Measurements from ENCODE around the gene SH3RF3. TPM values are rescaled to one million over a fixed set of nuclear protein-coding genes. Genes with fewer than 3 reads are reported as not detected.

The SH3RF3 gene
- polyA plus RNA-seq, 1 donor (not counting 4 experiments of a cell fraction or from before 2014, with no cell fraction given) = 0.08 TPM

GRCh38 chr2:109407276-109408042, 278.5 kb downstream of the SH3RF3 start:
- Histone ChIP-seq H3K4me3 (ENCODE audit: control insufficient read depth in 2 of 3, extremely low read depth in 1 of 3, insufficient read depth in 2 of 3, low read depth in 1 of 3, low read length in 3 of 3) (no peak overlapping the region), H3K9ac (ENCODE audit: control insufficient read depth, extremely low read depth, insufficient read depth, low read length) (no peak overlapping the region), H3K27me3 (ENCODE audit: control insufficient read depth, extremely low read depth, insufficient read depth, low read length) (peaks cover 10% of the 10 kb centered on the region), H3K79me2 (ENCODE audit: control insufficient read depth, insufficient read depth, low read length) (no peaks in the 10 kb centered on the region), H3K36me3 (ENCODE audit: control insufficient read depth in 2 of 2, extremely low read depth in 1 of 2, insufficient read depth in 2 of 2, low read length in 2 of 2) (no peaks in the 10 kb centered on the region), H2AFZ (ENCODE audit: control insufficient read depth, low read length) (no peak overlapping the region), H4K20me1 (ENCODE audit: control insufficient read depth, extremely low read depth, insufficient read depth, low read length) (no peaks in the 10 kb centered on the region), H3K27ac (ENCODE audit: control insufficient read depth, insufficient read depth, low read length) (no peak overlapping the region), H3K9me1 (ENCODE audit: control insufficient read depth, extremely low read depth, insufficient read depth, low read length) (no peaks in the 10 kb centered on the region), H3K4me2 (ENCODE audit: control insufficient read depth, extremely low read depth, insufficient read depth, low read depth, low read length) (peak overlapping the region; percentile 36), H3K4me1 (ENCODE audit: control insufficient read depth, extremely low read depth, insufficient read depth, low read length) (peaks cover 42% of the 10 kb centered on the region), H3K9me3 (ENCODE audit: control insufficient read depth, low read depth, low read length) (no peaks in the 10 kb centered on the region)
- DNase-seq (ENCODE audit: low read depth, low spot score) (peak; percentile 7), FAIRE-seq (peak; percentile 46)
- no peak for TF ChIP-seq CTCF (optimal IDR thresholded peaks at IDR 0.05 in 1 of 3, IDR thresholded peaks at IDR 0.05 in 1 of 3, conservative IDR thresholded peaks at IDR 0.05 in 1 of 3; ENCODE audit: extremely low read depth in 1 of 3, insufficient read depth in 2 of 3, low read length in 3 of 3)
- no peak for TF ChIP-seq EZH2 (IDR thresholded peaks at IDR 0.05; ENCODE audit: low read length)
- dilution Hi-C loops (cut with MboI; ENCODE audit: extremely low pct_ligation_motif_present, low sequenced_read_pairs) = no loop called here

GRCh38 chr2:109408043-109408335, 279.0 kb downstream of the SH3RF3 start:
- Histone ChIP-seq H3K9me1 (ENCODE audit: control insufficient read depth, extremely low read depth, insufficient read depth, low read length) (no peaks in the 10 kb centered on the region), H3K9me3 (ENCODE audit: control insufficient read depth, low read depth, low read length) (no peaks in the 10 kb centered on the region), H3K27ac (ENCODE audit: control insufficient read depth, insufficient read depth, low read length) (no peak overlapping the region), H2AFZ (ENCODE audit: control insufficient read depth, low read length) (no peak overlapping the region), H3K9ac (ENCODE audit: control insufficient read depth, extremely low read depth, insufficient read depth, low read length) (no peak overlapping the region), H4K20me1 (ENCODE audit: control insufficient read depth, extremely low read depth, insufficient read depth, low read length) (no peaks in the 10 kb centered on the region), H3K4me3 (ENCODE audit: control insufficient read depth in 2 of 3, extremely low read depth in 1 of 3, insufficient read depth in 2 of 3, low read depth in 1 of 3, low read length in 3 of 3) (no peak overlapping the region), H3K4me2 (ENCODE audit: control insufficient read depth, extremely low read depth, insufficient read depth, low read depth, low read length) (peak overlapping the region; percentile 36), H3K79me2 (ENCODE audit: control insufficient read depth, insufficient read depth, low read length) (no peaks in the 10 kb centered on the region), H3K27me3 (ENCODE audit: control insufficient read depth, extremely low read depth, insufficient read depth, low read length) (peaks cover 5% of the 10 kb centered on the region), H3K4me1 (ENCODE audit: control insufficient read depth, extremely low read depth, insufficient read depth, low read length) (peaks cover 42% of the 10 kb centered on the region), H3K36me3 (ENCODE audit: control insufficient read depth in 2 of 2, extremely low read depth in 1 of 2, insufficient read depth in 2 of 2, low read length in 2 of 2) (no peaks in the 10 kb centered on the region)
- FAIRE-seq (no peak), DNase-seq (ENCODE audit: low read depth, low spot score) (no peak)
- TF ChIP-seq CTCF (optimal IDR thresholded peaks at IDR 0.05 in 1 of 3, IDR thresholded peaks at IDR 0.05 in 1 of 3, conservative IDR thresholded peaks at IDR 0.05 in 1 of 3; ENCODE audit: extremely low read depth in 1 of 3, insufficient read depth in 2 of 3, low read length in 3 of 3) = no peak
- no peak for TF ChIP-seq EZH2 (IDR thresholded peaks at IDR 0.05; ENCODE audit: low read length)
- dilution Hi-C loops (cut with MboI; ENCODE audit: extremely low pct_ligation_motif_present, low sequenced_read_pairs) = no loop called here

Measured in keratinocyte (primary cell).